HepG2 (cell line): ENCODE measurements around the gene CAPRIN2. TPM values are rescaled to one million over a fixed set of nuclear protein-coding genes. Genes with fewer than 3 reads are reported as not detected.
A peak's percentile ranks its signal among the peaks of the same experiment; 100 is the strongest.

ENCODE experiments used
- ATF1 ChIP-seq: IDR thresholded peaks from 2 replicates; pipeline ENCODE4 v1.6.1; 2016; ENCODE audit warnings: mild to moderate bottlenecking, control low read depth
- MAFK ChIP-seq, 2 experiments: IDR thresholded peaks in 1 of 2; conservative IDR thresholded peaks in 1 of 2; 2 replicates each; pipeline ENCODE4 v1.6.1; 2011; ENCODE audit warnings: improper control_type of control experiment in 2 of 2, low read length in 2 of 2
- PPARG ChIP-seq: conservative IDR thresholded peaks from 2 replicates; pipeline ENCODE4 v1.6.1; 2016; ENCODE audit warnings: missing biosample characterization, missing genetic modification reagents
- RELA ChIP-seq: sonication (generic); formaldehyde crosslinking; IDR thresholded peaks from 2 replicates; pipeline ENCODE4 v1.4.0; 2020; ENCODE audit warnings: missing genetic modification reagents
- TMF1 ChIP-seq: sonication (generic); formaldehyde crosslinking; IDR thresholded peaks from 2 replicates; pipeline ENCODE4 v1.8.1; 2022; ENCODE audit warnings: low read depth, missing genetic modification reagents
- ZNF251 ChIP-seq: sonication (generic); formaldehyde crosslinking; IDR thresholded peaks from 2 replicates; pipeline ENCODE4 v1.9.0; 2021; ENCODE audit warnings: mild to moderate bottlenecking, missing genetic modification reagents
- ZNF33B ChIP-seq: sonication (generic); formaldehyde crosslinking; IDR thresholded peaks from 2 replicates; pipeline ENCODE4 v1.5.1; 2020; ENCODE audit warnings: mild to moderate bottlenecking, missing genetic modification reagents
- ZNF614 ChIP-seq: IDR thresholded peaks from 2 replicates; pipeline ENCODE4 v1.6.1; 2018; ENCODE audit warnings: missing biosample characterization, missing genetic modification reagents, inconsistent platforms, borderline replicate concordance
- ZNF790 ChIP-seq: sonication (generic); formaldehyde crosslinking; IDR thresholded peaks from 2 replicates; pipeline ENCODE4 v1.8.0; 2022; ENCODE audit warnings: missing genetic modification reagents, mild to moderate bottlenecking, borderline replicate concordance
- polyA plus RNA-seq, 8 experiments: library from polyadenylated mRNA; depleted of rRNA in 3 of 8; stranded (reverse) in 7 of 8; unstranded in 1 of 8; fragments of >200 nt; fragmentation: Illumina TruSeq in 4 of 8; extraction: Trizol in 4 of 8; gene quantifications; 2 replicates each; pipeline versions ENCODE4 v1.2.1 to v1.2.3, GENCODE V29; 2011 to 2016; ENCODE audit warnings: low read depth in 4 of 8, missing spikeins in 1 of 8, mixed read lengths in 1 of 8; ENCODE audit not compliant: insufficient read depth in 1 of 8
- total RNA-seq, 5 experiments: library from RNA; depleted of rRNA; stranded (reverse); fragments of >200 nt; fragmentation: Illumina TruSeq; extraction: Trizol; gene quantifications; 2 replicates each; pipeline ENCODE4 v1.2.3, GENCODE V29; 2016; ENCODE audit warnings: low read depth in 1 of 5
- TF ChIP-seq, protein P1 (sequence below): sonication (generic); formaldehyde crosslinking; IDR thresholded peaks from 2 replicates; pipeline ENCODE4 v1.5.1; 2020; ENCODE audit warnings: missing genetic modification reagents, mild to moderate bottlenecking, borderline replicate concordance
- TF ChIP-seq, protein P2 (sequence below): sonication (generic); formaldehyde crosslinking; IDR thresholded peaks from 2 replicates; pipeline ENCODE4 v1.5.1; 2020; ENCODE audit warnings: mild to moderate bottlenecking, missing genetic modification reagents, borderline replicate concordance
- TF ChIP-seq, protein P3 (sequence below): IDR thresholded peaks from 2 replicates; pipeline ENCODE4 v1.6.1; 2016; ENCODE audit warnings: low read depth

Gene CAPRIN2
- total and polyA plus RNA-seq, 2 of the 13 experiments (the other 11 are each of a cell fraction or from before 2014, with no cell fraction given), result 21.7 to 30.6 TPM

DNA sequence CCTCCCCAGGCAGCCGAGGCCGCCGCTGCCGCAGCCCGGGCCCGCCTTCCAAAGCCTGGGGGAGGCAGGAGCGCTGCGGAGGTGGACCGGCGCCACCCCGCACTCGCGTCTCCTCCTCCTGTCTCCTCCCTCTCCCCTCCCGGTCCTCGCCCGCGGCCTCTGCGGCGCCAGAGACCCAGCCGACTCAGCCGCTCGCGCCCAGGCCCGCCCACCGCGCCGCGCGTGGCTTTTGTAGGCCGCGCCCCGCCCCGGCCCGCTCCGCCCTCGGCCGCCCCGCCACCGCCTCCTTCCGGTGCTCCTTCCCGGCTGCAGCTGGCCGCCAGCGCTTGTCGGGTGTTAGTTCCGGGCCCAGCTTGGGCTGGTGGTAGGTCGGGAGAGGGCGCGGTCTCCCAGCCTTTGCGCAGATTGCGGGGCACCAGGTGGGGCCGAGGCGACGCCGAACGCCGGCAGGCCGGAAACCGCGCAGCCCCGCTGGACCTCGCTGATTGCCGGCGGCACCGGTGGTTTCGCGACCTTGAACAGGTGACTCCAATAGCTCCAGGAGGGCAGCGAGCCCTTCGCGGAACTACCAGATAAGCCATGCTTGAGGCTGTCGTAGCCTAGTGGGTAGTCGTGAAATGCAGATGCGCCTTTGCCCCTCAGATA lies at the start of gene CAPRIN2 (continued):
- TF ChIP-seq ZNF790 (CRISPR knock-in tag) (no peak), ZNF33B (CRISPR knock-in tag) (no peak; the same call in 1 of the 2 replicates), ATF1 (CRISPR knock-in tag) (no peak), RELA (CRISPR knock-in tag) (0 out of 2 replicates have a peak, but pooled peaks have one; percentile 20), MAFK (conservative IDR thresholded peaks at IDR 0.05 in 1 of 2, IDR thresholded peaks at IDR 0.05 in 1 of 2; ENCODE audit: low read length in 2 of 2) (no peak), TMF1 (CRISPR knock-in tag) (peak; percentile 80), ZNF614 (CRISPR knock-in tag) (peak; percentile 84; the same call in 1 of the 2 replicates), ZNF251 (CRISPR knock-in tag) (no peak), PPARG (CRISPR knock-in tag) (0 out of 2 replicates have a peak, but pooled peaks have one; percentile 10)
- TF ChIP-seq, protein P1, sequence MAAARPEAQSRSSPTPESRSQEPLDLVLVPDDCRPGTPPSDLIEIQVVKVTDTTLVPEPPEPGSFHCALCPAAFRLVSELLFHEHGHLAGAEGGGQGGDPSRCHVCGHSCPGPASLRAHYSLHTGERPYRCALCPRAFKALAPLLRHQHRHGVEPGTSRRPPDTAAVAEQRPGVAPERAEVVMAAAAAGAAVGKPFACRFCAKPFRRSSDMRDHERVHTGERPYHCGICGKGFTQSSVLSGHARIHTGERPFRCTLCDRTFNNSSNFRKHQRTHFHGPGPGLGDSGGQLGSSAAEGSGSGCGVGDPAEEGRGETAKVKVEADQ (CRISPR knock-in tag), result no peak; the same call in 1 of the 2 replicates
- TF ChIP-seq, protein P2, sequence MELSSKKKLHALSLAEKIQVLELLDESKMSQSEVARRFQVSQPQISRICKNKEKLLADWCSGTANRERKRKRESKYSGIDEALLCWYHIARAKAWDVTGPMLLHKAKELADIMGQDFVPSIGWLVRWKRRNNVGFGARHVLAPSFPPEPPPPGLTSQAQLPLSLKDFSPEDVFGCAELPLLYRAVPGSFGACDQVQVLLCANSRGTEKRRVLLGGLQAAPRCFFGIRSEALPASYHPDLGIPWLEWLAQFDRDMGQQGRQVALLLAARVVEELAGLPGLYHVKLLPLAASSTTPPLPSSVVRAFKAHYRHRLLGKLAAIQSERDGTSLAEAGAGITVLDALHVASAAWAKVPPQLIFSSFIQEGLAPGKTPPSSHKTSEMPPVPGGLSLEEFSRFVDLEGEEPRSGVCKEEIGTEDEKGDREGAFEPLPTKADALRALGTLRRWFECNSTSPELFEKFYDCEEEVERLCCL (CRISPR knock-in tag), result 0 out of 2 replicates have a peak, but pooled peaks have one; percentile 60
- TF ChIP-seq, protein P3, sequence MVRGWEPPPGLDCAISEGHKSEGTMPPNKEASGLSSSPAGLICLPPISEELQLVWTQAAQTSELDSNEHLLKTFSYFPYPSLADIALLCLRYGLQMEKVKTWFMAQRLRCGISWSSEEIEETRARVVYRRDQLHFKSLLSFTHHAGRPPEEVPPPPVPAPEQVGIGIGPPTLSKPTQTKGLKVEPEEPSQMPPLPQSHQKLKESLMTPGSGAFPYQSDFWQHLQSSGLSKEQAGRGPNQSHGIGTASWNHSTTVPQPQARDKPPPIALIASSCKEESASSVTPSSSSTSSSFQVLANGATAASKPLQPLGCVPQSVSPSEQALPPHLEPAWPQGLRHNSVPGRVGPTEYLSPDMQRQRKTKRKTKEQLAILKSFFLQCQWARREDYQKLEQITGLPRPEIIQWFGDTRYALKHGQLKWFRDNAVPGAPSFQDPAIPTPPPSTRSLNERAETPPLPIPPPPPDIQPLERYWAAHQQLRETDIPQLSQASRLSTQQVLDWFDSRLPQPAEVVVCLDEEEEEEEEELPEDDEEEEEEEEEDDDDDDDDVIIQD (CRISPR knock-in tag), result peak; percentile 76; the same call in 1 of the 2 replicates
